Gastrocnemius medialis (tissue), 4 donors: ENCODE results near the gene SSBP4. TPM values are rescaled to one million over a fixed set of nuclear protein-coding genes. Genes with fewer than 3 reads are reported as not detected.

Experiments
- ATAC-seq, 2 donors: fragments of 150-250 bp; one replicate each; pipeline ENCODE4 v1.9.1; 2016
- DNase-seq, 2 donors: peaks; one replicate each; pipeline ENCODE4 v3.0.0-alpha.2; 2019
- H3K27ac ChIP-seq, 4 donors: fragments of 200-600 bp; sonication (generic); 1 replicate in 1 of 4; 2 replicates in 3 of 4; pipeline ENCODE4 v1.5.1; 2016 to 2018; ENCODE audit warnings: mild to moderate bottlenecking in 2 of 4, moderate library complexity in 1 of 4
- H3K27me3 ChIP-seq, 3 donors: fragments of 200-600 bp; sonication (generic) in 2 of 3; 1 replicate in 1 of 3; 2 replicates in 2 of 3; pipeline versions ENCODE4 v1.5.1 to v1.6.0; 2016 to 2019; ENCODE audit warnings: mild to moderate bottlenecking in 1 of 3, moderate library complexity in 1 of 3
- H3K36me3 ChIP-seq, 2 donors: fragments of 200-600 bp; sonication (generic) in 1 of 2; one replicate each; pipeline ENCODE4 v1.5.1; 2017 to 2018
- H3K4me1 ChIP-seq, 2 donors: fragments of 200-600 bp; sonication (generic) in 1 of 2; one replicate each; pipeline ENCODE4 v1.5.1; 2016 to 2017; ENCODE audit warnings: mild to moderate bottlenecking in 2 of 2
- H3K4me3 ChIP-seq, 4 donors: fragments of 200-600 bp; sonication (generic) in 3 of 4; 1 replicate in 1 of 4; 2 replicates in 3 of 4; pipeline ENCODE4 v1.5.1; 2016 to 2019; ENCODE audit warnings: mild to moderate bottlenecking in 2 of 4
- H3K9me3 ChIP-seq, 3 donors: fragments of 200-600 bp; sonication (generic) in 2 of 3; 1 replicate in 1 of 3; 2 replicates in 2 of 3; pipeline ENCODE4 v1.5.1; 2016 to 2019
- POLR2A ChIP-seq, 2 donors: fragments of 450-650 bp; IDR thresholded peaks; one replicate each; pipeline ENCODE4 v1.6.1; 2017; ENCODE audit warnings: antibody characterized with exemption in 2 of 2, mild to moderate bottlenecking in 2 of 2, moderate library complexity in 2 of 2
- in situ Hi-C, 4 donors: fragments of 200-750 bp; cut with MboI; loops; one replicate each; pipeline versions ENCODE4 v1.15.0 to v1.8.0; 2017; ENCODE audit warnings: low sequenced_read_pairs in 4 of 4
- intact Hi-C: fragments of 100-400 bp; cut with DNase I; formaldehyde crosslinking; loops from one replicate; pipeline ENCODE4 v1.15.1; 2023; ENCODE audit warnings: low total_unique reads
- total RNA-seq, 4 donors: library from RNA; depleted of rRNA; stranded (reverse); fragments of >200 nt; gene quantifications; one replicate each; pipeline versions ENCODE4 v1.1.0 to v1.2.3, GENCODE V29; 2016
- TF ChIP-seq, protein P1 (sequence below), 5 experiments: fragments of 450-650 bp in 3 of 5; fragments of 200-600 bp in 2 of 5; sonication (generic) in 2 of 5; IDR thresholded peaks in 4 of 5; conservative IDR thresholded peaks in 1 of 5; 1 replicate in 4 of 5; 2 replicates in 1 of 5; pipeline ENCODE4 v1.5.1; 2016 to 2019; ENCODE audit warnings: antibody characterized with exemption in 5 of 5, mild to moderate bottlenecking in 3 of 5, moderate library complexity in 3 of 5

The SSBP4 gene
- total RNA-seq, 4 donors from 2014 or later, result 24.7 to 65.2 (median 44.1) TPM

DNA sequence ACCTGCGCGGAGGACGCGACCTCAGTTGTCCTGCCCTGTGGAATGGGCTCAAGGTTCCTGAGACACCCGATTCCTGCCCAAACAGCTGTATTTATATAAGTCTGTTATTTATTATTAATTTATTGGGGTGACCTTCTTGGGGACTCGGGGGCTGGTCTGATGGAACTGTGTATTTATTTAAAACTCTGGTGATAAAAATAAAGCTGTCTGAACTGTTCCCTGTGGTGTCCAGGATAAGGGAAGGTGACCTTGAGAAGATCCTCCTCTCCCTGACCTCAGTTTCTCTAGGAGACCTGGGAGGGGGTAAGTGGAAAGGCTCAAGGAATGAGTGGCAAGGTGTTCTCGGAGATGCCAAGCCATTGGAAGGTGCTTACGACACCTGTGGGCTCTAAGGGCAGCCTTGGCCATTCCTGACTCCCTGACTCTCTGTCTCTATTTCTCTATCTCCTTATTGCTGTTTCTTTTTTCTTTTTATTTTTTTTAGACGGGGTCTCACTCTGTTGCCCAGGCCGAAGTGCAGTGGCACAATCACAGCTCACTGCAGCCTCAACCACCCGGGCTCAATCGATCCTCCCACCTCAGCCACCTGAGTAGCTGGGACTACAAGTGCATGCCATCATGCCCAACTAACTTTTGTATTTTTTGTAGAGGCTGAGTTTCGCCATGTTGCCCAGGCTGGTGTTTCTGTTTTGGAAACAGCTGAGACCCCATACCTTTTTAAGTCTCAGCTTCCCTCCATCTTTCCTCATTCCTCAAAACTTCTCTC, 30.1 kb upstream of the SSBP4 start:
- intact Hi-C loops, result loop anchor here (1.0 kb wide), 1 partner anchor 21 kb away; no protein-coding TSS in a partner anchor
- DNase-seq, result no peak
- TF ChIP-seq, protein P1, sequence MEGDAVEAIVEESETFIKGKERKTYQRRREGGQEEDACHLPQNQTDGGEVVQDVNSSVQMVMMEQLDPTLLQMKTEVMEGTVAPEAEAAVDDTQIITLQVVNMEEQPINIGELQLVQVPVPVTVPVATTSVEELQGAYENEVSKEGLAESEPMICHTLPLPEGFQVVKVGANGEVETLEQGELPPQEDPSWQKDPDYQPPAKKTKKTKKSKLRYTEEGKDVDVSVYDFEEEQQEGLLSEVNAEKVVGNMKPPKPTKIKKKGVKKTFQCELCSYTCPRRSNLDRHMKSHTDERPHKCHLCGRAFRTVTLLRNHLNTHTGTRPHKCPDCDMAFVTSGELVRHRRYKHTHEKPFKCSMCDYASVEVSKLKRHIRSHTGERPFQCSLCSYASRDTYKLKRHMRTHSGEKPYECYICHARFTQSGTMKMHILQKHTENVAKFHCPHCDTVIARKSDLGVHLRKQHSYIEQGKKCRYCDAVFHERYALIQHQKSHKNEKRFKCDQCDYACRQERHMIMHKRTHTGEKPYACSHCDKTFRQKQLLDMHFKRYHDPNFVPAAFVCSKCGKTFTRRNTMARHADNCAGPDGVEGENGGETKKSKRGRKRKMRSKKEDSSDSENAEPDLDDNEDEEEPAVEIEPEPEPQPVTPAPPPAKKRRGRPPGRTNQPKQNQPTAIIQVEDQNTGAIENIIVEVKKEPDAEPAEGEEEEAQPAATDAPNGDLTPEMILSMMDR (IDR thresholded peaks at IDR 0.05 in 4 of 5, conservative IDR thresholded peaks at IDR 0.05 in 1 of 5), result no peak
- TF ChIP-seq POLR2A (IDR thresholded peaks at IDR 0.05), result no peak
- Histone ChIP-seq H3K4me3 (peak overlapping the region; percentile 37 to 50 (median 48)), H3K9me3 (no peaks in the 10 kb centered on the region), H3K36me3 (no peaks in the 10 kb centered on the region), H3K27me3 (peaks cover 0 to 11% (median 0%) of the 10 kb centered on the region in 3 donors), H3K27ac (peak overlapping the region in 3 of 4 donors; percentile 25 to 47 (median 36)), H3K4me1 (peaks cover 0 to 9% of the 10 kb centered on the region in 2 donors)
- in situ Hi-C loops, result no loop called here
- ATAC-seq, result no peak

DNA sequence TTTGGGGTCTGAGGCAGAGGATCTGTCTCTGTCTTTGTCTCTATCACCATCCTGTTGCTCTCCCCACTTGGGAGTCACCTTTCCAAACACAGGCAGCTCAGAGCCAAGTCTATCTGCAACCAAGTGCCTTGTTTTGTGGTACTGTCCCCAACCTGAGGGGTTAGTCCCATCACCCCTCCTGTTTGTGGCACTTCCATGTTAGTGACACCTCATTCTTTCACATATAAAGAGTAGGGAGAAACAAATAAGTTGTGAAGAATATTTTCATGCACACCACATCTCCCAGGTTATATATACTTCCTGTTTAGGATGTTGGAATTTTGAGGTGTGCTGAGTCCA, 29.5 kb upstream of the SSBP4 start:
- intact Hi-C loops (loop anchor here (5.0 kb wide), 1 partner anchor 37 kb away; no protein-coding TSS in a partner anchor), in situ Hi-C loops (no loop called here)
- Histone ChIP-seq H3K27me3 (peaks cover 0 to 11% (median 0%) of the 10 kb centered on the region in 3 donors), H3K4me3 (no peak overlapping the region), H3K27ac (no peak overlapping the region), H3K9me3 (no peaks in the 10 kb centered on the region), H3K36me3 (no peaks in the 10 kb centered on the region), H3K4me1 (peaks cover 0 to 9% of the 10 kb centered on the region in 2 donors)
- no peak for TF ChIP-seq POLR2A (IDR thresholded peaks at IDR 0.05)
- TF ChIP-seq, protein P1 (IDR thresholded peaks at IDR 0.05 in 4 of 5, conservative IDR thresholded peaks at IDR 0.05 in 1 of 5), result no peak
- DNase-seq (no peak), ATAC-seq (no peak)

DNA sequence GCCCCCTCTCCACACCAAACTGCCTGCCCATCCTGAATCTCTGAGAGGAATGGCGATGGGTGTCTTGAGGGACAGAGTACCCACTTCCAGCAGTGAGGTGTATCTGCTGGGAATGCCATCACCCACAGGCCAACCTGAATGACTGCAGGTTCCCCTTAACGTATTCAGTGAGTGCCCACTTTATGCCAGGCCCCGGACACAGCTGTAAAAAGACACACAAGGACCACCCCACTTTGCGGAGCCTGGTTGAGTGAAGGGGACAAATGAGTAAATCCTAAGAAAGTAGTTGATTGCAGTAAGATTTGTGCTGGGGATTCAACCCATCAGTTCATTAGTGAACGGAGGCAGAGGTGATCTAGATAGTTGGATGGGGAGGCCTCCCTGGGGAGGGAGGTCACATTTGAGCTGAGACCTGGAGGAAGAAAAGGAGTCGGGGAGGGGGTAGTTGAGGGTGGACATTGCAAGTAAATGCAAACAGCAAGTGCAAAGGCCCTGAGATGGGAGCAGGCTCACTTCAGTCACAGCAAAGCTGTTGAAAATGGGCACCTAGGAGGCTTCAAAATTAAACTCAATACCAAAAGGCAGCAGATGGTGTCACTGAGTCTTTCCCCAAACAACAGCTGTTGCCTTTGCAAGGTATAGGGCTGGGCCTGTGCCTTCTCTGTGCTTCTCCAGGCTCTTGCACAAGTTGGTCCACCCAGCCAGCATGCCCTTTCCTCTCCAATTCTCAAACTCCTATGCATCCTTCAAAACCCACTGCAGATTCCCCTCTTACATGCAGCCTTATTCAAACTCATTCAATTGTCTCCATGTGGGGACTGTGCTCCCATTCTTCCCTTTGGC, 28.9 kb upstream of the SSBP4 start:
- in situ Hi-C loops (no loop called here), intact Hi-C loops (loop anchor here (5.0 kb wide), 1 partner anchor 38 kb away; no protein-coding TSS in a partner anchor)
- Histone ChIP-seq H3K27me3 (peaks cover 0 to 6% (median 0%) of the 10 kb centered on the region in 3 donors), H3K4me3 (no peak overlapping the region), H3K36me3 (no peaks in the 10 kb centered on the region), H3K4me1 (peaks cover 0 to 9% of the 10 kb centered on the region in 2 donors), H3K27ac (no peak overlapping the region), H3K9me3 (no peaks in the 10 kb centered on the region)
- DNase-seq (no peak), ATAC-seq (no peak)
- TF ChIP-seq POLR2A (IDR thresholded peaks at IDR 0.05), result no peak
- TF ChIP-seq, protein P1 (IDR thresholded peaks at IDR 0.05 in 4 of 5, conservative IDR thresholded peaks at IDR 0.05 in 1 of 5), result no peak

DNA sequence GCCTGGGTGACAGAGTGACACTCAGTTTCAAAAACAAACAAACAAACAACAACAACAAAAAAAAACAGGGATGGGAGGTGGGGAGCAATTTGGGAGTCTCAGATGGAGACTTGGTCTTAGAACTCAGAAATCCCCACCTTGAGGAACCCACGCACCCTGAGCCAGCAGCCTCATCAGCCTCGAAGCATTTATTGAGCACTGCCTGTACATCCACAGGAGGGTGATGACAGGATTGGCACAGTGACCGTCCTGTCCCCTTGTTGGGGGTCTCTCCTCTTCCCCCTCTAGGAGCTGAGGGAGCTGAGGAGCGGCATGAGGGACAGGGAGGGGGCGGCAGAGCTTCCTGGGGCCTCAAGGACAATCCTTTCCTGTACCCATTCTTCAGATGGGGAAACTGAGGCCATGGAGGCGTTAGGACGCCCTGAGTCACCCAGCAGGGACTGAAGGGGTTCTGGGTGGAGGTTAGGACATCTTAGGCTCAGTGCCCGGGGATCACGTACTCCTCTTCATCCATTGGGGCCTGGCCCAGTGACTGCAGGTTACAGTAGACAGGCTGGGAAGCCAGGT, 27.6 kb upstream of the SSBP4 start:
- Histone ChIP-seq H3K27ac (no peak overlapping the region), H3K4me1 (peaks cover 0 to 6% of the 10 kb centered on the region in 2 donors), H3K27me3 (no peaks in the 10 kb centered on the region), H3K36me3 (no peaks in the 10 kb centered on the region), H3K4me3 (no peak overlapping the region), H3K9me3 (no peaks in the 10 kb centered on the region)
- ATAC-seq (no peak), DNase-seq (no peak)
- intact Hi-C loops, result loop anchor here (5.0 kb wide), 1 partner anchor 39 kb away; no protein-coding TSS in a partner anchor
- in situ Hi-C loops, result no loop called here
- no peak for TF ChIP-seq POLR2A (IDR thresholded peaks at IDR 0.05)
- TF ChIP-seq, protein P1 (IDR thresholded peaks at IDR 0.05 in 4 of 5, conservative IDR thresholded peaks at IDR 0.05 in 1 of 5), result no peak
